GM23338 (cell line): ENCODE data around the gene DACT1.

Experiments
- EZH2phosphoT487 ChIP-seq: fragments of 200-600 bp; sonication (generic); IDR thresholded peaks from one replicate; pipeline ENCODE4 v1.8.1; 2018; ENCODE audit warnings: antibody characterized with exemption; ENCODE audit not compliant: unreplicated experiment
- TF ChIP-seq, protein P1 (sequence below), 2 experiments: fragments of 200-600 bp in 1 of 2; sonication (generic) in 1 of 2; conservative IDR thresholded peaks; 2 replicates each; pipeline versions ENCODE4 v1.5.1 to v1.6.1; 2016 to 2017; ENCODE audit warnings: antibody characterized with exemption in 2 of 2, low read depth in 2 of 2, mild to moderate bottlenecking in 2 of 2, moderate library complexity in 1 of 2
- TF ChIP-seq, protein P2 (sequence below): IDR thresholded peaks from 2 replicates; pipeline ENCODE4 v1.6.1; 2016; ENCODE audit warnings: antibody characterized with exemption

DNA sequence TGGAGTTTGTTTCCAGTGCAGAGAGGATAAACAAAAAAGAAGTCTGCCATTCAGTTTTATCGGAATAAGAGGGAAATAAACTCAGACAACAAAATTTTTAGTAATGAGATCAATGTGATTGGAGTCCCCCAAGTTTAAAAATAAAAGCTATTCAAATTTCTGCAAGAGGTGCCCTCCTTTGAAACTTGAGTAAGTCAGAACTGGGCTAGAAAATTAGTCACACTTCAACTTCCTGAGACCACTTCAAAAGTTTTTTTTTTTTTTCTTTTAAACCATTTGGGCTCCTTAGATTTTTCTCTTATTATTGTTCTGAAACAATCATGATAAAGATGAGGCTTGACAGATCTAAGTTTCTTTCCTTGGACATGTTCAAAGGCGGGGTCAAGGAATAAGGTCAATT is 3.2 kb downstream of the DACT1 start:
- TF ChIP-seq, protein P1, sequence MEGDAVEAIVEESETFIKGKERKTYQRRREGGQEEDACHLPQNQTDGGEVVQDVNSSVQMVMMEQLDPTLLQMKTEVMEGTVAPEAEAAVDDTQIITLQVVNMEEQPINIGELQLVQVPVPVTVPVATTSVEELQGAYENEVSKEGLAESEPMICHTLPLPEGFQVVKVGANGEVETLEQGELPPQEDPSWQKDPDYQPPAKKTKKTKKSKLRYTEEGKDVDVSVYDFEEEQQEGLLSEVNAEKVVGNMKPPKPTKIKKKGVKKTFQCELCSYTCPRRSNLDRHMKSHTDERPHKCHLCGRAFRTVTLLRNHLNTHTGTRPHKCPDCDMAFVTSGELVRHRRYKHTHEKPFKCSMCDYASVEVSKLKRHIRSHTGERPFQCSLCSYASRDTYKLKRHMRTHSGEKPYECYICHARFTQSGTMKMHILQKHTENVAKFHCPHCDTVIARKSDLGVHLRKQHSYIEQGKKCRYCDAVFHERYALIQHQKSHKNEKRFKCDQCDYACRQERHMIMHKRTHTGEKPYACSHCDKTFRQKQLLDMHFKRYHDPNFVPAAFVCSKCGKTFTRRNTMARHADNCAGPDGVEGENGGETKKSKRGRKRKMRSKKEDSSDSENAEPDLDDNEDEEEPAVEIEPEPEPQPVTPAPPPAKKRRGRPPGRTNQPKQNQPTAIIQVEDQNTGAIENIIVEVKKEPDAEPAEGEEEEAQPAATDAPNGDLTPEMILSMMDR (conservative IDR thresholded peaks at IDR 0.05; ENCODE audit: low read depth in 2 of 2), result no peak
- no peak for TF ChIP-seq EZH2phosphoT487
- TF ChIP-seq, protein P2, sequence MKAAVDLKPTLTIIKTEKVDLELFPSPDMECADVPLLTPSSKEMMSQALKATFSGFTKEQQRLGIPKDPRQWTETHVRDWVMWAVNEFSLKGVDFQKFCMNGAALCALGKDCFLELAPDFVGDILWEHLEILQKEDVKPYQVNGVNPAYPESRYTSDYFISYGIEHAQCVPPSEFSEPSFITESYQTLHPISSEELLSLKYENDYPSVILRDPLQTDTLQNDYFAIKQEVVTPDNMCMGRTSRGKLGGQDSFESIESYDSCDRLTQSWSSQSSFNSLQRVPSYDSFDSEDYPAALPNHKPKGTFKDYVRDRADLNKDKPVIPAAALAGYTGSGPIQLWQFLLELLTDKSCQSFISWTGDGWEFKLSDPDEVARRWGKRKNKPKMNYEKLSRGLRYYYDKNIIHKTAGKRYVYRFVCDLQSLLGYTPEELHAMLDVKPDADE, result no peak
